Smooth muscle cell (in vitro differentiated cells): ENCODE results near the gene MAML2. TPM values are rescaled to one million over a fixed set of nuclear protein-coding genes. Genes with fewer than 3 reads are reported as not detected.
A peak's percentile ranks its signal among the peaks of the same experiment; 100 is the strongest.

Experiments
- DNase-seq: peaks from one replicate; lab custom pipeline; 2025; ENCODE audit not compliant: unreplicated experiment; lab: John Stamatoyannopoulos, UW
- H2AFZ ChIP-seq: fragments of 200-600 bp; sonication (generic); 2 replicates; pipeline ENCODE4 v1.6.0; 2016; ENCODE audit warnings: antibody characterized with exemption, low read depth, mild to moderate bottlenecking
- H3F3A ChIP-seq: fragments of 200-600 bp; sonication (generic); 2 replicates; pipeline ENCODE4 v1.6.0; 2017; ENCODE audit warnings: antibody characterized with exemption, low read depth
- H3K27ac ChIP-seq: fragments of 200-600 bp; sonication (generic); 2 replicates; pipeline ENCODE4 v1.5.1; 2016; ENCODE audit warnings: low read depth, mild to moderate bottlenecking
- H3K27me3 ChIP-seq: fragments of 200-600 bp; sonication (generic); 2 replicates; pipeline ENCODE4 v1.6.1; 2016; ENCODE audit warnings: low read depth, mild to moderate bottlenecking
- H3K36me3 ChIP-seq: fragments of 200-600 bp; sonication (generic); 2 replicates; pipeline ENCODE4 v1.5.1; 2016; ENCODE audit warnings: low read depth
- H3K4me1 ChIP-seq: fragments of 200-600 bp; sonication (generic); 2 replicates; pipeline ENCODE4 v1.5.1; 2016; ENCODE audit warnings: low read depth
- H3K4me2 ChIP-seq: fragments of 200-600 bp; sonication (generic); 2 replicates; pipeline ENCODE4 v1.6.0; 2016; ENCODE audit warnings: mild to moderate bottlenecking
- H3K4me3 ChIP-seq: fragments of 200-600 bp; sonication (generic); 2 replicates; pipeline ENCODE4 v1.5.1; 2016; ENCODE audit warnings: mild to moderate bottlenecking
- H3K79me2 ChIP-seq: fragments of 200-600 bp; sonication (generic); 2 replicates; pipeline ENCODE4 v1.6.0; 2016; ENCODE audit warnings: low read depth, mild to moderate bottlenecking
- H3K9ac ChIP-seq: fragments of 200-600 bp; sonication (generic); 2 replicates; pipeline ENCODE4 v1.6.0; 2016; ENCODE audit warnings: low read depth
- H3K9me3 ChIP-seq: fragments of 200-600 bp; sonication (generic); replicated peaks from 2 replicates; pipeline ENCODE4 v1.5.1; 2016; ENCODE audit warnings: low read depth
- H4K20me1 ChIP-seq: fragments of 200-600 bp; sonication (generic); 2 replicates; pipeline ENCODE4 v1.6.0; 2016; ENCODE audit warnings: low read depth
- CTCF ChIP-seq: fragments of 200-600 bp; sonication (generic); IDR thresholded peaks from 2 replicates; pipeline ENCODE4 v1.5.1; 2017; ENCODE audit warnings: borderline replicate concordance, mild to moderate bottlenecking, antibody characterized with exemption; ENCODE audit not compliant: insufficient read depth, poor library complexity, severe bottlenecking
- WGBS: methylation state at CpG from one replicate; pipeline ENCODE4 v1.1.7; 2016; ENCODE audit warnings: low lambda C conversion rate; 5-methylcytosine and 5-hydroxymethylcytosine counted together
- polyA plus RNA-seq: library from polyadenylated mRNA; unstranded; fragments of >200 nt; fragmentation: Nextera tagmentation; extraction: Ambion mirVana; gene quantifications from 2 replicates; pipeline ENCODE4 v1.2.1, GENCODE V29; 2016
- total RNA-seq: library from RNA; depleted of rRNA; stranded (reverse); fragments of >200 nt; gene quantifications from 2 replicates; pipeline ENCODE4 v1.2.3, GENCODE V29; 2014

The MAML2 gene
- total and polyA plus RNA-seq, 2 experiments from 2014 or later: 8.7 to 52.4 TPM

- Histone ChIP-seq H3K9ac (peak overlapping the region; percentile 61), H3K4me2 (peak overlapping the region; percentile 77), H2AFZ (no peak overlapping the region), H3K36me3 (no peaks in the 10 kb centered on the region), H3K4me3 (no peak overlapping the region), H3K27ac (peak overlapping the region; percentile 96), H3F3A (peaks cover 30% of the 10 kb centered on the region), H3K27me3 (no peaks in the 10 kb centered on the region), H4K20me1 (no peaks in the 10 kb centered on the region), H3K4me1 (peaks cover 33% of the 10 kb centered on the region), H3K79me2 (peaks cover 73% of the 10 kb centered on the region), H3K9me3 (no peaks in the 10 kb centered on the region)
- DNase-seq: no peak
- TF ChIP-seq CTCF: no peak
- WGBS: 69% methylated on average over 3 of the region's 3 CpGs
Observed at GRCh38 chr11:96169250-96169649, 173.7 kb downstream of the MAML2 start.

GRCh38 chr11:96168623-96169022 lies 174.4 kb downstream of the MAML2 start:
- Histone ChIP-seq H3K9me3 (no peaks in the 10 kb centered on the region), H3K4me2 (peak overlapping the region; percentile 77), H3K79me2 (peaks cover 77% of the 10 kb centered on the region), H3K27ac (peak overlapping the region; percentile 96), H4K20me1 (no peaks in the 10 kb centered on the region), H3K36me3 (no peaks in the 10 kb centered on the region), H3K4me3 (no peak overlapping the region), H3K27me3 (no peaks in the 10 kb centered on the region), H3F3A (peaks cover 30% of the 10 kb centered on the region), H3K4me1 (peaks cover 33% of the 10 kb centered on the region), H3K9ac (peak overlapping the region; percentile 61), H2AFZ (no peak overlapping the region)
- WGBS: 4% methylated on average over 2 of the region's 2 CpGs
- TF ChIP-seq CTCF: no peak
- no peak for DNase-seq

GRCh38 chr11:96167787-96168186 lies 175.2 kb downstream of the MAML2 start:
- DNase-seq: no peak
- Histone ChIP-seq H3K27me3 (no peaks in the 10 kb centered on the region), H3K4me1 (peaks cover 33% of the 10 kb centered on the region), H3K9me3 (no peaks in the 10 kb centered on the region), H3K27ac (peak overlapping the region; percentile 96), H2AFZ (no peak overlapping the region), H3K79me2 (peaks cover 74% of the 10 kb centered on the region), H3K36me3 (no peaks in the 10 kb centered on the region), H4K20me1 (no peaks in the 10 kb centered on the region), H3K4me3 (no peak overlapping the region), H3K4me2 (peak overlapping the region; percentile 77), H3F3A (peaks cover 36% of the 10 kb centered on the region), H3K9ac (peak overlapping the region; percentile 54)
- 57% methylated on average over 3 of the region's 3 CpGs for WGBS
- no peak for TF ChIP-seq CTCF

- peaks cover 70% of the 10 kb centered on the region for H3K79me2 ChIP-seq
- no peaks in the 10 kb centered on the region for H3K9me3 ChIP-seq
- no peaks in the 10 kb centered on the region for H3K36me3 ChIP-seq
- no peaks in the 10 kb centered on the region for H3K27me3 ChIP-seq
- no peak overlapping the region for H3K4me3 ChIP-seq
- H3K4me1 ChIP-seq: peaks cover 33% of the 10 kb centered on the region
- WGBS: 56% methylated on average over 4 of the region's 4 CpGs
- peaks cover 36% of the 10 kb centered on the region for H3F3A ChIP-seq
- no peak for TF ChIP-seq CTCF
- peak overlapping the region; percentile 96 for H3K27ac ChIP-seq
- no peak overlapping the region for H2AFZ ChIP-seq
- H4K20me1 ChIP-seq: no peaks in the 10 kb centered on the region
- peak overlapping the region; percentile 77 for H3K4me2 ChIP-seq
- H3K9ac ChIP-seq: peak overlapping the region; percentile 54
- no peak for DNase-seq
Observed at GRCh38 chr11:96167203-96167758, 175.7 kb downstream of the MAML2 start.
